Measurements from ENCODE around the gene ARHGAP26.

DNA sequence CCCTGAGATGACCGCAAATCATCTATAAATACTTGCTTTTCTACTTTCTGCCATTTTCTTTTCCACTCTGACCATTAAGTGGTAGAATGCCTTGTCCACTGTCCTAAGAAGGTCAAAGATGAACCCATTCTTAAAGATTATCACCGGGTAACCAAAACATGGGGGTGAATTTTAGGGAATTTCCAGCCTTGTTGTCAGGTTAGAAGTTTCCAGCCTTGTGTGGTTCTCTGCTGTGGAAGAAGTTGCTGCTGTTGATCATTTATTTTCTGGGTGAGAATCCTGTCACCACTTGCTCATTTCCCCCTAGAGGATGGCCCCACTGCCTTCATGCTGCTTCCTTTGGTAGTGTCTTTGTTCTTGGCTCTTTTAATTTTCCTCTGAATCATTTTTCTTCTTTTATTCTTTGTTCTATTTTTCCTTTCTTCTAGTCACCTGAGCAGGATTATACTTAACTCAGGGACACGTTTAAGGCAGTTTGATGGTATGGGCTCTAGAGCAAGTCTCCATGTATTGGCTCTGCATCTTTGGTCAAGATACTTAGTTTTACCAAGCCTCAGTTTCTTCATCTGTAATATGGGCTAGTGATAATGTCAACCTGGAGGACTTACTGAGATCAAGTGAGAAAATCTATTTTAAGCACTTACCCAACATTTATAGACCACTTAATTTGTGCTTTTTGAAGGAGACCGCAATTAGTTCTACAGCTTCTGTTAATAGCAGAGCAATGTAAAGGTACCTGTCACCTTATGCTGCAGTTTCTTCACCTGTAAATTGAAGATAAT, 266.2 kb downstream of the ARHGAP26 start:
- no peak for TF ChIP-seq POLR2A (IDR thresholded peaks at IDR 0.05)
- TF ChIP-seq, protein P1, sequence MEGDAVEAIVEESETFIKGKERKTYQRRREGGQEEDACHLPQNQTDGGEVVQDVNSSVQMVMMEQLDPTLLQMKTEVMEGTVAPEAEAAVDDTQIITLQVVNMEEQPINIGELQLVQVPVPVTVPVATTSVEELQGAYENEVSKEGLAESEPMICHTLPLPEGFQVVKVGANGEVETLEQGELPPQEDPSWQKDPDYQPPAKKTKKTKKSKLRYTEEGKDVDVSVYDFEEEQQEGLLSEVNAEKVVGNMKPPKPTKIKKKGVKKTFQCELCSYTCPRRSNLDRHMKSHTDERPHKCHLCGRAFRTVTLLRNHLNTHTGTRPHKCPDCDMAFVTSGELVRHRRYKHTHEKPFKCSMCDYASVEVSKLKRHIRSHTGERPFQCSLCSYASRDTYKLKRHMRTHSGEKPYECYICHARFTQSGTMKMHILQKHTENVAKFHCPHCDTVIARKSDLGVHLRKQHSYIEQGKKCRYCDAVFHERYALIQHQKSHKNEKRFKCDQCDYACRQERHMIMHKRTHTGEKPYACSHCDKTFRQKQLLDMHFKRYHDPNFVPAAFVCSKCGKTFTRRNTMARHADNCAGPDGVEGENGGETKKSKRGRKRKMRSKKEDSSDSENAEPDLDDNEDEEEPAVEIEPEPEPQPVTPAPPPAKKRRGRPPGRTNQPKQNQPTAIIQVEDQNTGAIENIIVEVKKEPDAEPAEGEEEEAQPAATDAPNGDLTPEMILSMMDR (IDR thresholded peaks at IDR 0.05): no peak

Data from lower leg skin (tissue), 3 donors.